Upper lobe of left lung (tissue), 4 donors: ENCODE results near the gene TRAF2.

Source experiments
- CTCF ChIP-seq, 6 experiments: fragments of 450-650 bp in 4 of 6; fragments of 200-600 bp in 2 of 6; sonication (generic) in 2 of 6; IDR thresholded peaks; one replicate each; pipeline ENCODE4 v1.5.1; 2016 to 2019; ENCODE audit warnings: antibody characterized with exemption in 6 of 6
- EP300 ChIP-seq, 4 donors: sonication (generic); formaldehyde crosslinking; IDR thresholded peaks; one replicate each; pipeline ENCODE4 v1.5.1; 2017; ENCODE audit warnings: antibody characterized with exemption in 4 of 4, control low read depth in 2 of 4
- POLR2A ChIP-seq, 4 donors: fragments of 450-650 bp; IDR thresholded peaks; one replicate each; pipeline ENCODE4 v1.5.1; 2016 to 2017; ENCODE audit warnings: antibody characterized with exemption in 4 of 4, mild to moderate bottlenecking in 2 of 4
- POLR2AphosphoS5 ChIP-seq, 2 donors: sonication (generic); formaldehyde crosslinking; IDR thresholded peaks; one replicate each; pipeline ENCODE4 v1.5.1; 2017; ENCODE audit warnings: antibody characterized with exemption in 2 of 2

GRCh38 chr9:136957901-136958300, 71.6 kb downstream of the TRAF2 start:
- TF ChIP-seq CTCF (IDR thresholded peaks at IDR 0.05) (no peak), POLR2A (IDR thresholded peaks at IDR 0.05) (no peak), POLR2AphosphoS5 (IDR thresholded peaks at IDR 0.05) (no peak), EP300 (IDR thresholded peaks at IDR 0.05) (no peak)
